SK-N-SH treated with all-trans-retinoic acid at 6 μM for 48 hours (cell line): ENCODE data around the gene TOM1L2.

Experiments used
- CREB5 ChIP-seq: fragments of 250-450 bp; sonication (Bioruptor Pico); IDR thresholded peaks from 2 replicates; pipeline ENCODE4 v1.5.1; 2020; ENCODE audit warnings: low read depth, mild to moderate bottlenecking, moderate library complexity
- CSRNP3 ChIP-seq: fragments of 250-450 bp; sonication (Bioruptor Pico); IDR thresholded peaks from 2 replicates; pipeline ENCODE4 v1.5.1; 2021; ENCODE audit warnings: mild to moderate bottlenecking, moderate library complexity
- GLIS3 ChIP-seq: fragments of 250-450 bp; sonication (Bioruptor Pico); IDR thresholded peaks from 2 replicates; pipeline ENCODE4 v1.5.0; 2020; ENCODE audit warnings: mild to moderate bottlenecking, moderate library complexity
- PATZ1 ChIP-seq: fragments of 250-450 bp; sonication (Bioruptor Pico); IDR thresholded peaks from 2 replicates; pipeline ENCODE4 v1.8.0; 2020; ENCODE audit warnings: mild to moderate bottlenecking, moderate library complexity, borderline replicate concordance
- RARB ChIP-seq: fragments of 250-450 bp; sonication (Bioruptor Pico); IDR thresholded peaks from 2 replicates; pipeline ENCODE4 v1.8.0; 2021; ENCODE audit warnings: mild to moderate bottlenecking, moderate library complexity
- SNAI2 ChIP-seq: fragments of 250-450 bp; sonication (Bioruptor Pico); IDR thresholded peaks from 2 replicates; pipeline ENCODE4 v1.5.0; 2020; ENCODE audit warnings: mild to moderate bottlenecking, moderate library complexity
- TCF4 ChIP-seq: fragments of 250-450 bp; sonication (Bioruptor Pico); IDR thresholded peaks from 2 replicates; pipeline ENCODE4 v1.8.0; 2021; ENCODE audit warnings: mild to moderate bottlenecking, moderate library complexity, borderline replicate concordance
- TOX ChIP-seq: fragments of 250-450 bp; sonication (Bioruptor Pico); IDR thresholded peaks from 2 replicates; pipeline ENCODE4 v1.8.0; 2021; ENCODE audit warnings: mild to moderate bottlenecking, moderate library complexity, borderline replicate concordance
- TSHZ2 ChIP-seq: fragments of 250-450 bp; sonication (Bioruptor Pico); IDR thresholded peaks from 2 replicates; pipeline ENCODE4 v1.5.0; 2020; ENCODE audit warnings: mild to moderate bottlenecking, moderate library complexity
- ZFP3 ChIP-seq: fragments of 250-450 bp; sonication (Bioruptor Pico); IDR thresholded peaks from 2 replicates; pipeline ENCODE4 v1.5.0; 2020; ENCODE audit warnings: mild to moderate bottlenecking, moderate library complexity
- ZFP30 ChIP-seq: fragments of 450-650 bp; formaldehyde crosslinking; IDR thresholded peaks from 2 replicates; pipeline ENCODE4 v1.5.0; 2022; ENCODE audit warnings: mild to moderate bottlenecking, moderate library complexity
- ZNF70 ChIP-seq: fragments of 450-650 bp; formaldehyde crosslinking; IDR thresholded peaks from 2 replicates; pipeline ENCODE4 v1.5.0; 2020; ENCODE audit warnings: mild to moderate bottlenecking, moderate library complexity
- ZNF8 ChIP-seq: fragments of 450-650 bp; formaldehyde crosslinking; IDR thresholded peaks from 2 replicates; pipeline ENCODE4 v1.5.0; 2020; ENCODE audit warnings: mild to moderate bottlenecking, moderate library complexity

- no peak for TF ChIP-seq PATZ1 (CRISPR knock-in tag)
- no peak for TF ChIP-seq TOX (CRISPR knock-in tag)
- TF ChIP-seq CREB5 (CRISPR knock-in tag), result no peak
- TF ChIP-seq RARB, result no peak
- TF ChIP-seq ZFP3 (CRISPR knock-in tag), result no peak
- no peak for TF ChIP-seq SNAI2 (CRISPR knock-in tag)
- TF ChIP-seq CSRNP3 (CRISPR knock-in tag), result no peak
- no peak for TF ChIP-seq TSHZ2
- TF ChIP-seq TCF4 (CRISPR knock-in tag), result no peak
- no peak for TF ChIP-seq GLIS3 (CRISPR knock-in tag)
- no peak for TF ChIP-seq ZNF70
- no peak for TF ChIP-seq ZNF8
- TF ChIP-seq ZFP30 (CRISPR knock-in tag), result no peak
Observed at GRCh38 chr17:17978481-17979424, 6.6 kb upstream of the TOM1L2 start.
